Globus pallidus (tissue), 1 donor: ENCODE results near the gene FEN1.
A peak's percentile ranks its signal among the peaks of the same experiment; 100 is the strongest.

ENCODE experiments used
- DNase-seq: peaks from one replicate; pipeline ENCODE4 v3.0.0-alpha.2; 2015; ENCODE audit warnings: low spot score

FEN1 gene

DNA sequence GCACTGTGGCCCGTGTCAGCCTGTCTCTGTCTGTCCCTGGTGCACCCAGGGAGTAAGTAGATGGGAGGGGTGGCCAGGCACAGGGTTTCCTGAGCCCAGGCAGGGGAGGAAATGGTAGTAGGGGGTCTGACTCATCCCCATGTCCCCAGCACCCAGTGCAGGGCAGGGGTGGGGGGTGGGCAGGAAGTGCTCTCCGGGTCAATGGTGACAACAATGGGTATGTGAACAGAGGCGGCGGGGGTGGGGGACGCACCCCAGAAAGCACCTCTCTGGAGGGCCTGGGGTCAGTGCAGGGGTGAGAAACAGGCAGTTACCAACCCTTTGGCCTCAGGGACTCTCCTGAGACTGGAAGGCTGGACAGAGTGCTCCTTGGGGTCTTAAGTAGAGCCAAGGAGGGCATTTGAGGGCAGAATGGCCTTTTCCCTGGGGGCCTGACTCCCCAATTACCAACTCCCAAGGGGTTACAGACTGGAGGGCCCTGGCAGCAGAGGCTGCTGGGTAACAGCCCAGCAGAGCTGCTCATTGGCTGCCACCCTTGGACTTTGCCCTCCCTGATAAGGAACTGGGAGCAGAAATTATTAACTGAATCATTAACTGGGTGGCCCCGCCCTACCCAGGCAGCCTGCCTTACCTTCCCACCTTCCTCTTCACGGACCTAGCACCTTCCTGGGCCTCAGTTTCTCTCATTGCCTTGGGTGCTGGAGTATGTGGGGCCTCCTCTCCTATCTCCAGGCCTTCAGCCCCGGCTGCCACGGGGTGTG is 36.1 kb upstream of the FEN1 start:
- no peak for DNase-seq

- peak; percentile 83 for DNase-seq
Observed at GRCh38 chr11:61757213-61757862, 35.4 kb upstream of the FEN1 start.

DNA sequence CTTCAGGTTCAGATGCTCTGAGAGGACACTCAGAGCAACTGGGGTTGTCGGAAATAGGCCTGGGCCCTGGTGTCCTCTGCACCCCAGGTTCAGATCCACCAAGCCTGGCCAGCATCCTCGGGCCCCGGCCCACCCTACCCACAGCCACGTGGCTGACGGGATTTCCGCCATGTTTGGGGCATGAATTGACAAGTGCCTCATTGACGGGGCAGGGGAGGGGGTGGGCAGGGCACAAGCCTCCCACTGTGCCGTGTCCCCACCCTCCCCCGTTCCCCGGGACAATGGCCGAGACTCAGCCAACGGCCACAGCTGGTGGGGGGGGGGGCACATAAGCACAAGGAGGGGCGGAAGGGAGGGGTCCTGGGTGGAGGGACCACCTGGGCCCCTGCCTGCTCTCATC is 31.8 kb upstream of the FEN1 start:
- peak; percentile 96 for DNase-seq

DNA sequence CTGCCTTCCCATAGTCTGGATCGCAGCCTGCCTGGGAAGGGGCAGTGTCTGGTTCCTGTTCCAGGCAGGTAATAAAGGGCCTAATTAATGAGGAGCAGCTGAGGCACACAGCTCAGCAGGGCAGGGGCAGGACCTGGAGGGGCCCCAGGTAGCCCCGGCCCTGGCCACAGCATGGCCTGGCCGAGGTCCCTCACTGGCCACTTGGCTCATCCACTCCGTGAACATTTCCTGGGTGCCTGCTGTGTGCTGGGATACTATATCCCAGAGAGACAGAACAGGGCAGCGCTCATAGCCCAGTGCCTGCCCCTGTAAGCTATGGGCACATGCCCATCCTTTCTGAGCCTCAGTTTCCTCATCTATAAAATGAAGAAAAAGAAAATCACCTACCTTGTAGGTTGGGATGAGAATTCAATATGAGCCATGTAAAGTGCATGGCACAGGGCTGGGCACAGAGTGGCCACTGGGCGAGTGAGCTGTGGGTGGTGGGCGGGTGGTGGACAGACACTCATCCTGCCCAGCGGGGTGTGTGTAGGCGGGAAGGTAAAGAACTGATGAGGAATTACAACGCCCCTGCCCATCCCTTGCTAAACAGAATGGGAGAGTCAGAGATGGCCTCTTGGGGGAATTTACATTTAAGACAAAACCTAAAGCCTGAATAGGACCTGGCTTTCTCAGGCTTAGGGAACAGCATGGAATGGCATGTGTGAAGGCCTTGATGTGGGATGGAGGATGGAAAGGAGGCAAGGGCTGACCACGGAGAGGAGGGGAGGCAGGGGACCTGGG is 31.1 kb upstream of the FEN1 start:
- DNase-seq: no peak

DNA sequence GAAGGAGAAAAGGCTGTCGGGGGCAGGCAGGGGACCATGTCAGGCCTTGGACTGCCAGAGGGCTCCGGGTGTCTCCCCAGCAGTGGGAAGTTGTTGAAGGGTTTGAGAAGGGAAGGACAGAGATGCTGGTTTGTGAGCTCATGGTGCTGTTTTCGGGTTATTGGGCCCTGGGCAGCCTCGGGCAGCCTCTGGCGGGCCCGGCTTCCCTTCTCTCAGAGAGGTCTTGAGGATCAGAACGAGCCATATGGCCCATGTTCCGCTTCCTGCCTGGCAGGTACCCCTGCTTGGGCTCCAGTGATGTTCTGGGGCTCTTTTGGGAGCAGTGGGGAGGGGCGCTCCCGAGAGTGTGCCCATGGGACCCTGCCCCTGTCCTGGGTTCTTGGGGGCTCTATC is 30.5 kb upstream of the FEN1 start:
- no peak for DNase-seq

GRCh38 chr11:61762798-61763197 is 29.9 kb upstream of the FEN1 start:
- DNase-seq: no peak

GRCh38 chr11:61763930-61764605 is 28.6 kb upstream of the FEN1 start:
- no peak for DNase-seq

- DNase-seq: no peak
Observed at GRCh38 chr11:61764606-61765260, 28.0 kb upstream of the FEN1 start.

DNA sequence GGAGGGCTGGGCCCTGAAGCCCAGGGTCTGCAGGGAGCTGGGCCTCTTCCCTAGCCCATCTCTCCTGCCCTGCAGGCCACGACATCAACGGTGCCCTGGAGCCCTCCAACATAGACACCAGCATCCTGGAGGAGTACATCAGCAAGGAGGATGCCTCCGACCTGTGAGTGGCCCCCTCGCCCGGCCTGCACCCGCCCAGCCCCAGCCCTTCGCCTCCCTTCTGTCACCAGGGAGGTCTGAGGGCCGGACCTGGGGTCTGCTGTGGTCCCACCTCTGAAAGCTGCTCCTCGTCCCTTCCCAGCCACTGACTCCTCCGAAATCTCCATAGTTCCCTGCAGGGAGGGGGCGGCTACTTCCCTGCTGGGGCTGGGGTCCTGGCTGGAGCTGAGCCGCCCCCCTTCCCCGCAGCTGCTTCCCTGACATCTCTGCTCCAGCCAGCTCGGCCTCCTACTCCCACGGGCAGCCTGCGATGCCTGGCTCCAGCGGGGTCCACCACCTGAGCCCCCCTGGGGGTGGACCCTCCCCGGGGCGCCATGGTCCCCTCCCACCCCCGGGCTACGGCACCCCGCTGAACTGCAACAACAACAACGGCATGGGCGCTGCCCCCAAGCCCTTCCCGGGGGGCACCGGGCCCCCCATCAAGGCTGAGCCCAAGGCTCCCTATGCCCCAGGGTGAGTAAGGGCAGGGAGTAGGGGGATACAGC is 27.0 kb upstream of the FEN1 start:
- DNase-seq: no peak

DNA sequence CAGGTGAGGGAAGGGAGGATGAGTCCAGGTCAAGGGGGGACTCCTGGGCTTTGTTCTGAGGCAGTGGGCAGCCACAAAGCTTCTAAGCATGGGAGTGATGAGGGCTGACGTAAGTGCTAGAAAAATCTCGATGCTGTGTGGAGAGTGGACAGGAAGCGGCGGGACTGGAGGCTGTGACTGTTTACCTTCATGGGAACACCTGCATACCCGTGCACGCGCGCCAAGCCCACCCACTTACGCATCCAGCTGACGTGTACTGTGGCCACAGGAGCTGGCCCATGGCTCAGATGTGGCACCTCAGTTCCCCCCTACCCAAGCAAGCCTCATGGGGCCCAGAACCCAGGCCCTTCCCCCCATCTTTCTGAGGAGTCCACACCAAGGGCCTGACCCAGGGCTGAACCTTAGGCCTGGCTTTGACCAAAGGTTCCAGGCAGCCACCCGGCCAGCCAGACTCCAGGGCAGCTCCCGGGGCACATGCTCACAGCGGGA is 26.3 kb upstream of the FEN1 start:
- no peak for DNase-seq

- DNase-seq: no peak
Observed at GRCh38 chr11:61768376-61769076, 24.2 kb upstream of the FEN1 start.

- DNase-seq: no peak
Observed at GRCh38 chr11:61769169-61769920, 23.4 kb upstream of the FEN1 start.

DNA sequence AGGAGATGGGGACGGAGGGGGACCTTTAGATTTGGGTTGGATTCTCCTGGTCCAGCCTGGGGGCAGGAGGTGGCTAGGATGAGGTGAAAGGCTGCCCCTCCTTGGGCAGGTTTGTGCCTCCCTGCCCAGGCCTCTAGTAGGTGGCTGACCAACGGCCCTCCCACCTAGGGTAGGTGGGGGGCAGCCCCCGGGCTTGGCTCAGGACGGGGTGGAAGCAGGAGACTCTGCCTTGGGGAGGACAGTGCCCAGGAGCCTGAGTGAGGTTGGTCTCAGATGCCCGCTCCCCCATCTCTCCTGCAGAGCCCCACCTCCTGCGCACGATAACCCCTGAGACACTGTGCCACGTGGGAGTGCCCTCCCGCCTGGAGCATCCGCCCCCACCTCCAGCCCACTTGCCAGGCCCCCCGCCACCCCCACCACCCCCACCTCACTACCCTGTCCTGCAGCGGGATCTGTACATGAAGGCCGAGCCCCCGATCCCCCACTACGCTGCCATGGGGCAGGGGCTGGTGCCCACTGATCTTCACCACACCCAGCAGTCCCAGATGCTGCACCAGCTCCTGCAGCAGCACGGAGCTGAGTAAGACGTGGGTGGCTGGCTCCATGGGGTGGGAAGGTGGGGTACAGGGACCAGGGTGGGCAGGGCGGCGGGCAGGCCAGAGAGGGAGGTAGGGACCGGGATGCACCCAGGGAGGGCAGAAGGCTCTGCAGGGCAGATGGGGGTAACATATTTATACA is 22.6 kb upstream of the FEN1 start:
- DNase-seq: no peak

- no peak for DNase-seq
Observed at GRCh38 chr11:61771195-61771894, 21.4 kb upstream of the FEN1 start.

GRCh38 chr11:61771985-61772455 is 20.7 kb upstream of the FEN1 start:
- no peak for DNase-seq

DNA sequence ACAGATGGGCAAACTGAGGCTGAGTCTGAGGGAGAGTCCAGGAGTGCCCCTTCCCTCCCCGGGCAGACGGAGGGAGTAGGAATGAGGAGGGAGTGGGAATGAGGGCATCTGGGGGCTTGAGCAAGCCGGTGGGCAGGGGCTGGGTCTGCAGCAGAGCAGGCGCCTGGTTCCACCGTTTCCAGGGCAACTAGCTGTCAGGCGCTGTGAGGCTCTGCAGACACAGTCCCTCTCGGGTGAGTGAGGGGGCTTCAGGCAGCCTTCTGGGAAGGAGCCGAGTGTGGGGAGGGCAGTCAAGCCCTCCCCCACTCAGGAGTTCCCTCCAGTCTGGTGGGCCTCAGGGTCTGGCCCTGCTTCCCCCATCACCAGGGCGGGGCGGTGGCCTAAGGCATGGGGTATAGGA is 19.4 kb upstream of the FEN1 start:
- DNase-seq: no peak

DNA sequence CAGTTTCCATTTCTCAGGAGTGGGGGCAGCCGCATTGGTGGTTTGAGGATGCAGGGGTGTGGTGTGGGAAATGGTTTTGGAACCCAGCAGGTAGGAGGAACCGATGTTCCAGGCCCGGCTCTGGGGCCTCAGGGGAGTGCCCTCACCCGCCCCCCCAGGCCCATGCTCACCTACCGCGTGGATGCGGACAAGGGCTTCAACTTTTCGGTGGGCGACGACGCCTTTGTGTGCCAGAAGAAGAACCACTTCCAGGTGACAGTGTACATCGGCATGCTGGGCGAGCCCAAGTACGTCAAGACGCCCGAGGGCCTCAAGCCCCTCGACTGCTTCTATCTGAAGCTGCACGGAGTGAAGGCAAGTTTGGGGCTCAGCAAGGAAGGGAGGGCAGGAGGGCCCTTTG is 18.9 kb upstream of the FEN1 start:
- no peak for DNase-seq

DNA sequence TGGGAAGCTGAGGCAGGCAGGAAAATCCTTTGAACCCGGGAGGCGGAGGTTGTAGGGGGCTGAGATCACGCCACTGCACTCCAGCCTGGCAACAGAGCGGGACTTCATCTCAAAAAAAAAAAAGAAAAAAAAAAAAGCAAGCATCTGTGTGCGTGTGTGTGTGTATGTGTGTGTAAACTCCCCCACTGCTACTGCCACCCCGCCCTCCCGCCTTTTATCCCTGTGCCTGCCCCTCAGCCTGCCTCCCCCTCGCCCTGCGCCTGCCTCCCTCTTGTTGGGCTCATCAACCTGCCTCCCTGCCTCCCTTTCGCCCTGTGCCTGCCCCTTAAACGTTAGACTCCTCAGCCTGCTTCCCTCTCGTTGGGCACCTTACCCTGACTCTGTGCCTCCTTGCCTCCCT is 18.3 kb upstream of the FEN1 start:
- DNase-seq: no peak
